Smooth muscle cell (in vitro differentiated cells): ENCODE measurements around the gene F11. TPM values are rescaled to one million over a fixed set of nuclear protein-coding genes. Genes with fewer than 3 reads are reported as not detected.

Experiments used
- DNase-seq: peaks from one replicate; lab custom pipeline; 2025; ENCODE audit not compliant: unreplicated experiment; lab: John Stamatoyannopoulos, UW
- H2AFZ ChIP-seq: fragments of 200-600 bp; sonication (generic); 2 replicates; pipeline ENCODE4 v1.6.0; 2016; ENCODE audit warnings: antibody characterized with exemption, low read depth, mild to moderate bottlenecking
- H3F3A ChIP-seq: fragments of 200-600 bp; sonication (generic); 2 replicates; pipeline ENCODE4 v1.6.0; 2017; ENCODE audit warnings: antibody characterized with exemption, low read depth
- H3K27ac ChIP-seq: fragments of 200-600 bp; sonication (generic); 2 replicates; pipeline ENCODE4 v1.5.1; 2016; ENCODE audit warnings: low read depth, mild to moderate bottlenecking
- H3K27me3 ChIP-seq: fragments of 200-600 bp; sonication (generic); 2 replicates; pipeline ENCODE4 v1.6.1; 2016; ENCODE audit warnings: low read depth, mild to moderate bottlenecking
- H3K36me3 ChIP-seq: fragments of 200-600 bp; sonication (generic); 2 replicates; pipeline ENCODE4 v1.5.1; 2016; ENCODE audit warnings: low read depth
- H3K4me1 ChIP-seq: fragments of 200-600 bp; sonication (generic); 2 replicates; pipeline ENCODE4 v1.5.1; 2016; ENCODE audit warnings: low read depth
- H3K4me2 ChIP-seq: fragments of 200-600 bp; sonication (generic); 2 replicates; pipeline ENCODE4 v1.6.0; 2016; ENCODE audit warnings: mild to moderate bottlenecking
- H3K4me3 ChIP-seq: fragments of 200-600 bp; sonication (generic); 2 replicates; pipeline ENCODE4 v1.5.1; 2016; ENCODE audit warnings: mild to moderate bottlenecking
- H3K79me2 ChIP-seq: fragments of 200-600 bp; sonication (generic); 2 replicates; pipeline ENCODE4 v1.6.0; 2016; ENCODE audit warnings: low read depth, mild to moderate bottlenecking
- H3K9ac ChIP-seq: fragments of 200-600 bp; sonication (generic); 2 replicates; pipeline ENCODE4 v1.6.0; 2016; ENCODE audit warnings: low read depth
- H3K9me3 ChIP-seq: fragments of 200-600 bp; sonication (generic); replicated peaks from 2 replicates; pipeline ENCODE4 v1.5.1; 2016; ENCODE audit warnings: low read depth
- H4K20me1 ChIP-seq: fragments of 200-600 bp; sonication (generic); 2 replicates; pipeline ENCODE4 v1.6.0; 2016; ENCODE audit warnings: low read depth
- WGBS: methylation state at CpG from one replicate; pipeline ENCODE4 v1.1.7; 2016; ENCODE audit warnings: low lambda C conversion rate; 5-methylcytosine and 5-hydroxymethylcytosine counted together
- polyA plus RNA-seq: library from polyadenylated mRNA; unstranded; fragments of >200 nt; fragmentation: Nextera tagmentation; extraction: Ambion mirVana; gene quantifications from 2 replicates; pipeline ENCODE4 v1.2.1, GENCODE V29; 2016
- total RNA-seq: library from RNA; depleted of rRNA; stranded (reverse); fragments of >200 nt; gene quantifications from 2 replicates; pipeline ENCODE4 v1.2.3, GENCODE V29; 2014
- TF ChIP-seq, protein P1 (sequence below): fragments of 200-600 bp; sonication (generic); IDR thresholded peaks from 2 replicates; pipeline ENCODE4 v1.5.1; 2017; ENCODE audit warnings: borderline replicate concordance, mild to moderate bottlenecking, antibody characterized with exemption; ENCODE audit not compliant: insufficient read depth, poor library complexity, severe bottlenecking

The F11 gene
- total and polyA plus RNA-seq, 2 experiments from 2014 or later, result not detected

- Histone ChIP-seq H3K36me3 (no peaks in the 10 kb centered on the region), H3K4me1 (no peaks in the 10 kb centered on the region), H3K9me3 (no peaks in the 10 kb centered on the region), H4K20me1 (no peaks in the 10 kb centered on the region), H3K79me2 (no peaks in the 10 kb centered on the region), H3K27ac (no peak overlapping the region), H3K4me2 (no peak overlapping the region), H2AFZ (no peak overlapping the region), H3K27me3 (no peaks in the 10 kb centered on the region), H3K4me3 (no peak overlapping the region), H3K9ac (no peak overlapping the region), H3F3A (no peaks in the 10 kb centered on the region)
- WGBS, result 87% methylated on average over 3 of the region's 3 CpGs
- no peak for DNase-seq
- TF ChIP-seq, protein P1, sequence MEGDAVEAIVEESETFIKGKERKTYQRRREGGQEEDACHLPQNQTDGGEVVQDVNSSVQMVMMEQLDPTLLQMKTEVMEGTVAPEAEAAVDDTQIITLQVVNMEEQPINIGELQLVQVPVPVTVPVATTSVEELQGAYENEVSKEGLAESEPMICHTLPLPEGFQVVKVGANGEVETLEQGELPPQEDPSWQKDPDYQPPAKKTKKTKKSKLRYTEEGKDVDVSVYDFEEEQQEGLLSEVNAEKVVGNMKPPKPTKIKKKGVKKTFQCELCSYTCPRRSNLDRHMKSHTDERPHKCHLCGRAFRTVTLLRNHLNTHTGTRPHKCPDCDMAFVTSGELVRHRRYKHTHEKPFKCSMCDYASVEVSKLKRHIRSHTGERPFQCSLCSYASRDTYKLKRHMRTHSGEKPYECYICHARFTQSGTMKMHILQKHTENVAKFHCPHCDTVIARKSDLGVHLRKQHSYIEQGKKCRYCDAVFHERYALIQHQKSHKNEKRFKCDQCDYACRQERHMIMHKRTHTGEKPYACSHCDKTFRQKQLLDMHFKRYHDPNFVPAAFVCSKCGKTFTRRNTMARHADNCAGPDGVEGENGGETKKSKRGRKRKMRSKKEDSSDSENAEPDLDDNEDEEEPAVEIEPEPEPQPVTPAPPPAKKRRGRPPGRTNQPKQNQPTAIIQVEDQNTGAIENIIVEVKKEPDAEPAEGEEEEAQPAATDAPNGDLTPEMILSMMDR, result no peak
These were observed 60.4 kb downstream of the F11 start for GRCh38 chr4:186326391-186326790.

- Histone ChIP-seq H3F3A (no peaks in the 10 kb centered on the region), H4K20me1 (no peaks in the 10 kb centered on the region), H3K36me3 (peaks cover 4% of the 10 kb centered on the region), H3K4me1 (no peaks in the 10 kb centered on the region), H3K27ac (no peak overlapping the region), H3K79me2 (no peaks in the 10 kb centered on the region), H2AFZ (no peak overlapping the region), H3K27me3 (no peaks in the 10 kb centered on the region), H3K9me3 (peaks cover 12% of the 10 kb centered on the region), H3K4me2 (no peak overlapping the region), H3K4me3 (no peak overlapping the region), H3K9ac (no peak overlapping the region)
- TF ChIP-seq, protein P1, result no peak
- WGBS, result 94% methylated on average over 15 of the region's 15 CpGs
- DNase-seq, result no peak
These were observed 63.4 kb downstream of the F11 start for GRCh38 chr4:186329372-186329771.

DNA sequence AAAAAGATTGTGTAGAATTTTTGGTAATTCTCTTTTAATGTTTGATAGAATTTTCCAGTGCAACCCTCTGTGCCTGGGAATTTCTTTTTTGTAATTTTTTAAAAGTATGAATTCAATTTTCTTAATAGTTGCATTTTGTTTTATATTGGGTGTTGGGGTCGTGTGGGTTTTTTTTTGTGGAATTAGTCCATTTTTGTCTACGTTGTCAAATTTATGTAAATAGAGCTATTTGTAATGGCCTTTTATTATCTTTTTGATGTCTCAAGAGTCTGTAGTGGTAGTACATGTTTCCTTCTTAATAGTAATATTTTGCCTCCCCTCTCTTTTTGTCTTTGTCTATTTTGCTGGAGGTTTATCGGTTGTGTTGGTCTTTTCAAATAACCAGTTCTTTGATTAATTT is 64.4 kb downstream of the F11 start:
- WGBS, result 93% methylated on average over 3 of the region's 3 CpGs
- Histone ChIP-seq H3K4me2 (no peak overlapping the region), H3K27ac (no peak overlapping the region), H3K27me3 (no peaks in the 10 kb centered on the region), H3K4me3 (no peak overlapping the region), H3K4me1 (no peaks in the 10 kb centered on the region), H3K9ac (no peak overlapping the region), H4K20me1 (no peaks in the 10 kb centered on the region), H3F3A (no peaks in the 10 kb centered on the region), H3K9me3 (peaks cover 12% of the 10 kb centered on the region), H3K36me3 (peaks cover 4% of the 10 kb centered on the region), H3K79me2 (no peaks in the 10 kb centered on the region), H2AFZ (no peak overlapping the region)
- TF ChIP-seq, protein P1, result no peak
- no peak for DNase-seq

DNA sequence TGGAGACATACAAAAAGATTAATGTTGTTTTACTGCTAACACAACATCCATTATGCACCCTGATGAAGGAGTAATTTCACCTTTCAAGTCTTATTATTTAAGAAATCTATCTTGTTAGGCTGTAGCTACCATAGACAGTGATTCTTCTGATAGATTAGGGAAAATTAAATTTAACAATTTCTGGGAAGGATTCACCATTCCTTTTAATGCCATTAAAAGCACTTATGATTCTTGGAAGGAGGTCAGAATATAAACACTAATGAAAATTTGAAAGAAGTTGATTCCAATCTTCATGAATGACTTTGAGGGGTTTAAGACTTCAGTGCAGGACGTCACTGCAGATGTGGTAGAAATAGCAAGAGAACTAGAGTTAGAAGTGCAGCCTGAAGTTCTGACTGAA is 69.8 kb downstream of the F11 start:
- H2AFZ ChIP-seq, result no peak overlapping the region
- no peak for DNase-seq
- no peak overlapping the region for H3K9ac ChIP-seq
- H3K36me3 ChIP-seq, result peaks cover 4% of the 10 kb centered on the region
- H3K79me2 ChIP-seq, result no peaks in the 10 kb centered on the region
- H3K27ac ChIP-seq, result no peak overlapping the region
- WGBS, result 57% methylated on average over 1 of the region's 1 CpG
- no peak overlapping the region for H3K4me3 ChIP-seq
- TF ChIP-seq, protein P1, result no peak
- H4K20me1 ChIP-seq, result no peaks in the 10 kb centered on the region
- peak overlapping the region; percentile 62 for H3K4me2 ChIP-seq
- no peaks in the 10 kb centered on the region for H3F3A ChIP-seq
- no peaks in the 10 kb centered on the region for H3K27me3 ChIP-seq
- peaks cover 12% of the 10 kb centered on the region for H3K9me3 ChIP-seq
- no peaks in the 10 kb centered on the region for H3K4me1 ChIP-seq

Other genes starting within 250 kb of the F11 start
- gene TLR3, start 197.0 kb upstream of the F11 start, total RNA-seq, result 0.40 and 2.0 TPM in 2 replicates
- gene TLR3, start 197.0 kb upstream of the F11 start, polyA plus RNA-seq, result 1.0 and 1.3 TPM in 2 replicates
- 4.3 and 5.8 TPM in 2 replicates for gene FAM149A, start 161.5 kb upstream of the F11 start, total RNA-seq
- gene FAM149A, start 161.5 kb upstream of the F11 start, polyA plus RNA-seq, result 0.55 and 3.7 TPM in 2 replicates
- gene CYP4V2, start 74.6 kb upstream of the F11 start, total RNA-seq, result 1.3 and 3.4 TPM in 2 replicates
- 0.42 and 0.46 TPM in 2 replicates for gene CYP4V2, start 74.6 kb upstream of the F11 start, polyA plus RNA-seq
- gene KLKB1, start 38.7 kb upstream of the F11 start, total RNA-seq, result not detected in 2 replicates
- not detected in 2 replicates for gene KLKB1, start 38.7 kb upstream of the F11 start, polyA plus RNA-seq